SK-N-SH (cell line): ENCODE data around the gene ZNF576. TPM values are rescaled to one million over a fixed set of nuclear protein-coding genes. Genes with fewer than 3 reads are reported as not detected.

Experiments used
- polyA plus RNA-seq, 3 experiments: library from polyadenylated mRNA; depleted of rRNA; stranded (reverse); fragments of >200 nt; gene quantifications; 2 replicates each; pipeline ENCODE4 v1.2.3, GENCODE V29; 2012

ZNF576 gene
- polyA plus RNA-seq, 1 of the 3 experiments (the other 2 are of a cell fraction) = 12.8 TPM

Other genes with a start within 250 kb of the ZNF576 start
- gene CD177, start 242.9 kb upstream of the ZNF576 start, polyA plus RNA-seq (2012; rRNA removed) = 0.54 and 0.88 TPM in 2 replicates
- 0.07 and 0.32 TPM in 2 replicates for gene TEX101, start 181.7 kb upstream of the ZNF576 start, polyA plus RNA-seq (2012; rRNA removed)
- 3.4 and 4.2 TPM in 2 replicates for gene LYPD3, start 131.0 kb upstream of the ZNF576 start, polyA plus RNA-seq (2012; rRNA removed)
- 10.9 and 15.6 TPM in 2 replicates for gene PHLDB3, start 91.8 kb upstream of the ZNF576 start, polyA plus RNA-seq (2012; rRNA removed)
- 74.9 and 86.2 TPM in 2 replicates for gene ETHE1, start 69.4 kb upstream of the ZNF576 start, polyA plus RNA-seq (2012; rRNA removed)
- gene ZNF575, start 63.4 kb upstream of the ZNF576 start, polyA plus RNA-seq (2012; rRNA removed) = 0.31 and 1.0 TPM in 2 replicates
- gene XRCC1, start 21.1 kb upstream of the ZNF576 start, polyA plus RNA-seq (2012; rRNA removed) = 24.7 and 30.3 TPM in 2 replicates
- 5.5 and 6.5 TPM in 2 replicates for gene PINLYP, start 20.8 kb upstream of the ZNF576 start, polyA plus RNA-seq (2012; rRNA removed)
- 8.4 and 10.8 TPM in 2 replicates for gene IRGQ, start 461 bp upstream of the ZNF576 start, polyA plus RNA-seq (2012; rRNA removed)
- 0.15 and 0.19 TPM in 2 replicates for gene SRRM5, start 15.5 kb downstream of the ZNF576 start, polyA plus RNA-seq (2012; rRNA removed)
- gene ZNF428, start 23.0 kb downstream of the ZNF576 start, polyA plus RNA-seq (2012; rRNA removed) = 60.9 and 79.5 TPM in 2 replicates
- 21.4 and 28.9 TPM in 2 replicates for gene CADM4, start 43.3 kb downstream of the ZNF576 start, polyA plus RNA-seq (2012; rRNA removed)
- 249 and 299 TPM in 2 replicates for gene PLAUR, start 73.6 kb downstream of the ZNF576 start, polyA plus RNA-seq (2012; rRNA removed)
- not detected in 2 replicates for gene IRGC, start 119.5 kb downstream of the ZNF576 start, polyA plus RNA-seq (2012; rRNA removed)
- 17.3 and 24.3 TPM in 2 replicates for gene SMG9, start 158.4 kb downstream of the ZNF576 start, polyA plus RNA-seq (2012; rRNA removed)
- gene KCNN4, start 184.4 kb downstream of the ZNF576 start, polyA plus RNA-seq (2012; rRNA removed) = 21.0 and 22.2 TPM in 2 replicates
- 0.05 and 0.13 TPM in 2 replicates for gene LYPD5, start 205.9 kb downstream of the ZNF576 start, polyA plus RNA-seq (2012; rRNA removed)
- 1.6 and 2.6 TPM in 2 replicates for gene ZNF283, start 230.7 kb downstream of the ZNF576 start, polyA plus RNA-seq (2012; rRNA removed)